Astrocyte of the cerebellum (primary cell): ENCODE results near the gene PBRM1.

Experiments
- DNase-seq: peaks from one replicate; pipeline ENCODE4 v3.0.0-alpha.2; 2011; ENCODE audit warnings: low read depth
- H3K4me3 ChIP-seq: 2 replicates; pipeline ENCODE4 v1.5.1; 2011; ENCODE audit warnings: mild to moderate bottlenecking, low read depth, low read length, moderate library complexity
- in situ Hi-C: cut with HindIII; loops from 2 replicates; pipeline ENCODE4 v1.10.0; 2017; ENCODE audit warnings: low sequenced_read_pairs
- TF ChIP-seq, protein P1 (sequence below): IDR thresholded peaks from 2 replicates; pipeline ENCODE4 v1.5.1; 2012; ENCODE audit warnings: low read length, low read depth, moderate library complexity, mild to moderate bottlenecking; ENCODE audit errors: missing control alignments

Gene PBRM1

DNA sequence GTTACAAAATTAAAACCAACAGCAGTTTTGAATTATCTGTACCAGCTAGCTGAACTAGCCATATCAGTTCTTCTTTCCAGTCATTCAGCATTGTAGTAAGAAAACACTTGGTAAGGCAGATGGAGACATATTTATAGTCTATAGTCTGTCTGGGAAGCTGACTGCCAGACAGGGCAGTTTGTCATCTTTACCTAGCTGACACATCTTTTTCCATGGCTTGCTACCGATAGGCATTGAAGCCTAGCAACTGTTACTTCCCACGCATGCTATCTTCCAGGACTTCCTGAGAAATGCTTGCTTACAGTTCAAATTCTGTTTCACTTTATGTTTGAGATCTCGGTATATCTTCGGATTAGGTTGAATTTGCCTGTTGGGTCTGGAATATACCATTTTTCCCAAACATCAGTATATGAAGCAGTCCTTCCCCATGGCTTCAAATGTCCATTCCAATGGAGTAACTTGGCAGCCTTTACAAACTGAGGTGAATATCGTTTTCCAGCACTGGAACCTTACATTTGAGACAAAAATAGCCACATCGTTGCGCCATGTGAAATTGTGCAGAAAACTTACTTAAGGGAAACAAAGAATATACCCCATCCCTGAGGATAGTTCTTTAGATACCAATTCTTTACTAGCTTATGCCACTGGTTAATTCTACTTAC is 8.9 kb upstream of the PBRM1 start:
- H3K4me3 ChIP-seq: no peak overlapping the region
- in situ Hi-C loops: no loop called here
- DNase-seq: no peak
- TF ChIP-seq, protein P1, sequence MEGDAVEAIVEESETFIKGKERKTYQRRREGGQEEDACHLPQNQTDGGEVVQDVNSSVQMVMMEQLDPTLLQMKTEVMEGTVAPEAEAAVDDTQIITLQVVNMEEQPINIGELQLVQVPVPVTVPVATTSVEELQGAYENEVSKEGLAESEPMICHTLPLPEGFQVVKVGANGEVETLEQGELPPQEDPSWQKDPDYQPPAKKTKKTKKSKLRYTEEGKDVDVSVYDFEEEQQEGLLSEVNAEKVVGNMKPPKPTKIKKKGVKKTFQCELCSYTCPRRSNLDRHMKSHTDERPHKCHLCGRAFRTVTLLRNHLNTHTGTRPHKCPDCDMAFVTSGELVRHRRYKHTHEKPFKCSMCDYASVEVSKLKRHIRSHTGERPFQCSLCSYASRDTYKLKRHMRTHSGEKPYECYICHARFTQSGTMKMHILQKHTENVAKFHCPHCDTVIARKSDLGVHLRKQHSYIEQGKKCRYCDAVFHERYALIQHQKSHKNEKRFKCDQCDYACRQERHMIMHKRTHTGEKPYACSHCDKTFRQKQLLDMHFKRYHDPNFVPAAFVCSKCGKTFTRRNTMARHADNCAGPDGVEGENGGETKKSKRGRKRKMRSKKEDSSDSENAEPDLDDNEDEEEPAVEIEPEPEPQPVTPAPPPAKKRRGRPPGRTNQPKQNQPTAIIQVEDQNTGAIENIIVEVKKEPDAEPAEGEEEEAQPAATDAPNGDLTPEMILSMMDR: no peak

DNA sequence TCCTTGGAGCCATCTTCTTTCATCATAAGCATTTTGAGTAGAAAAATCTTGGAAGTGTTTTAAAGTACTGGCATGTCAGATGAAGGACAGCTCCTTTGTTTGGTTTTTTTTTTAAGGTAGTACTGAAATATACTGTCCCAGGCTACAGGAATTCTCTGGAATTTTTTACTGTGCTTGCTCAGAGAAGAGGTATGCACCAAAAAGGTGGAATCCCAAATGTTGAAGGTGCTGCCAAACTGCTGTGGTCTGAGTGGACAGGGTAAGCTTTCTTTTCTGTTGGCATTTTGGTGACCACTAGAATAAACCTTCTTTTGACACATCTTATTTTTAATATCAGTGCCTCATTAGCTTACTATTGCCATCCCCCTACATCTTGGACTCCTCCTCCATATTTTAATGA is 7.4 kb upstream of the PBRM1 start:
- TF ChIP-seq, protein P1: no peak
- in situ Hi-C loops: no loop called here
- H3K4me3 ChIP-seq: no peak overlapping the region
- no peak for DNase-seq

DNA sequence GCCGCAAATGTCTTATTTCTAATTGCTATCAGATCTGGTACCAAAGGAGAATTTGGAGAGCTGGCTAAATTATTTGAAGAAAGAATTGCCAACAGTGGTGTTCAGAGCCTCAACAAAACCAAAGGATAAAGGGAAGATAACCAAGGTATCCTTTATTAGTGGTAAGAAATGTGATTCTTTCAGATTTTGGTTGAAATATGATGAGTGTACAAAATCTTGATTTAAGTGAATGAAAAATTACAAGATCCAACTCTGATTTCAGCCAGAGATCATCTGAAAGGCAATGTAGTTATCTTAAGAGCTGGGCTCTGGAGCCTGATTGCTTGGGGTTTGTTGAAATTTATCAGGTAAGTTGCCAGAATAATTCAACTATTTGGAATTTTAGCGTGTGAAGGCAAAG is 4.8 kb upstream of the PBRM1 start:
- H3K4me3 ChIP-seq: no peak overlapping the region
- in situ Hi-C loops: no loop called here
- no peak for DNase-seq
- TF ChIP-seq, protein P1: no peak

DNA sequence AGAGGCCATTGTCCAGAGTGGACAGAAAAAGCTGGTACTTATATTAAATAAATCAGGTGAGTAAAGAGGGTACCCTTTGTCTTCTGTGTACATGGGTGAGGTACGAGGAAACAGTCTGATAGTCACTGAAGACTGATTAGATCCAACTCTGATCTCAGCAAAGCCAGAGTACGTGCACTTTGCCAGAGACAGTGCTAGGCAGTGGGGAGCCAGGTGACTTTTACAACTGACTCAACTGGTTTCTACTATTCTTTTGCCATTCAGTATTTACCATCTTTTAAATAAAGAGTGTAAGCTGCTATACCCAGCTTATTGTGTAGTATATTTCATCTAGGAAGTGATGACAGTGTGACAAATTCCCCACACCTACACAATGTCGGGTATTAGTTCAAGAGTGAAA is 3.4 kb upstream of the PBRM1 start:
- no peak overlapping the region for H3K4me3 ChIP-seq
- TF ChIP-seq, protein P1: no peak
- DNase-seq: no peak
- in situ Hi-C loops: no loop called here

GRCh38 chr3:52688266-52688665 is 2.6 kb upstream of the PBRM1 start:
- H3K4me3 ChIP-seq: no peak overlapping the region
- TF ChIP-seq, protein P1: no peak
- in situ Hi-C loops: no loop called here
- DNase-seq: no peak

- no peak for DNase-seq
- peak overlapping the region; percentile 69 for H3K4me3 ChIP-seq
- in situ Hi-C loops: no loop called here
- TF ChIP-seq, protein P1: no peak
These were observed 416 bp downstream of the PBRM1 start for GRCh38 chr3:52685285-52685708.
